ENCODE results near the gene RNASEH2C. TPM values are rescaled to one million over a fixed set of nuclear protein-coding genes. Genes with fewer than 3 reads are reported as not detected.

RNASEH2C gene
- polyA plus RNA-seq, 1 of the 3 experiments (the other 2 are of a cell fraction) = 43.9 TPM

- Histone ChIP-seq H3K4me1 (ENCODE audit: control insufficient read depth in 1 of 2, insufficient read depth in 2 of 2, low read depth in 1 of 2, low read length in 1 of 2) (no peaks in the 10 kb centered on the region; a peak in 1 of 4 replicates), H3K36me3 (replicated peaks in 1 of 2; ENCODE audit: control insufficient read depth in 1 of 2, insufficient read depth in 2 of 2, low read length in 1 of 2) (no peaks in the 10 kb centered on the region), H3K9me2 (no peaks in the 10 kb centered on the region), H3K9ac (no peak overlapping the region), H3K27ac (ENCODE audit: low read depth in 2 of 2, low read length in 1 of 2) (no peak overlapping the region), H3F3A (replicated peaks; ENCODE audit: insufficient read depth) (no peaks in the 10 kb centered on the region), H4K20me1 (ENCODE audit: insufficient read depth) (no peaks in the 10 kb centered on the region), H3K4me2 (no peak overlapping the region), H3K79me2 (ENCODE audit: insufficient read depth) (no peaks in the 10 kb centered on the region), H2AFZ (ENCODE audit: low read depth) (no peak overlapping the region), H3K4me3 (ENCODE audit: low read depth in 2 of 2, low read length in 1 of 2) (no peak overlapping the region), H3K27me3 (ENCODE audit: insufficient read depth) (peaks cover 25% of the 10 kb centered on the region; the same call in 1 of the 2 replicates), H3K9me3 (no peaks in the 10 kb centered on the region)
- 29% methylated on average over 1 of the region's 1 CpG for WGBS (ENCODE audit: low lambda C conversion rate)
- no peak for TF ChIP-seq TCF12 (IDR thresholded peaks at IDR 0.05)
- TF ChIP-seq IRF3 (IDR thresholded peaks at IDR 0.05; ENCODE audit: low read depth, low read length) = no peak
- no peak for TF ChIP-seq CTCF (IDR thresholded peaks at IDR 0.05)
- TF ChIP-seq ELF1 (IDR thresholded peaks at IDR 0.05) = no peak
- TF ChIP-seq FOXM1 (IDR thresholded peaks at IDR 0.05; ENCODE audit: low read depth) = no peak
- TF ChIP-seq MEF2A (IDR thresholded peaks at IDR 0.05; ENCODE audit: borderline replicate concordance, low read depth) = no peak
- no peak for TF ChIP-seq CHD2 (IDR thresholded peaks at IDR 0.05; ENCODE audit: low read length, partially characterized antibody)
- no peak for TF ChIP-seq SMC3 (IDR thresholded peaks at IDR 0.05; ENCODE audit: low read depth, low read length)
- TF ChIP-seq GATA2 (CRISPR knock-in tag; IDR thresholded peaks at IDR 0.05) = no peak
- TF ChIP-seq ZBTB33 (IDR thresholded peaks at IDR 0.05; ENCODE audit: borderline replicate concordance, low read depth) = no peak
- no peak for TF ChIP-seq JUND (IDR thresholded peaks at IDR 0.05)
- TF ChIP-seq YY1 (IDR thresholded peaks at IDR 0.05; ENCODE audit: low read depth) = no peak
- TF ChIP-seq EP300 (IDR thresholded peaks at IDR 0.05; ENCODE audit: borderline replicate concordance in 1 of 2, low read depth in 1 of 2, low read length in 1 of 2) = no peak
- no peak for TF ChIP-seq MXI1 (IDR thresholded peaks at IDR 0.05; ENCODE audit: low read depth, low read length)
- TF ChIP-seq PBX3 (IDR thresholded peaks at IDR 0.05) = no peak
- no peak for TF ChIP-seq RXRA (IDR thresholded peaks at IDR 0.05; ENCODE audit: borderline replicate concordance, low read depth)
- no peak for TF ChIP-seq GABPA (IDR thresholded peaks at IDR 0.05; ENCODE audit: low read depth)
- no peak for TF ChIP-seq FOXJ3 (CRISPR knock-in tag; IDR thresholded peaks at IDR 0.05)
- TF ChIP-seq POLR2AphosphoS5 (IDR thresholded peaks at IDR 0.05; ENCODE audit: low read depth, low read length) = no peak
- no peak for TF ChIP-seq TEAD4 (IDR thresholded peaks at IDR 0.05; ENCODE audit: borderline replicate concordance, insufficient read depth)
- CTCF ChIA-PET = interaction anchor here (0.7 kb wide), 2 partner anchors 69 to 522 kb away, joined by 3 to 4 read pairs; no protein-coding TSS in a partner anchor
- no peak for DNase-seq
- POLR2A ChIA-PET = no interaction called here
Observed at GRCh38 chr11:65701686-65702085, 18.9 kb downstream of the RNASEH2C start.
